ENCODE results near the gene ANO1. TPM values are rescaled to one million over a fixed set of nuclear protein-coding genes. Genes with fewer than 3 reads are reported as not detected.

ANO1 gene
- total RNA-seq, 3 donors from 2014 or later = 3.7 to 95.0 (median 53.7) TPM

DNA sequence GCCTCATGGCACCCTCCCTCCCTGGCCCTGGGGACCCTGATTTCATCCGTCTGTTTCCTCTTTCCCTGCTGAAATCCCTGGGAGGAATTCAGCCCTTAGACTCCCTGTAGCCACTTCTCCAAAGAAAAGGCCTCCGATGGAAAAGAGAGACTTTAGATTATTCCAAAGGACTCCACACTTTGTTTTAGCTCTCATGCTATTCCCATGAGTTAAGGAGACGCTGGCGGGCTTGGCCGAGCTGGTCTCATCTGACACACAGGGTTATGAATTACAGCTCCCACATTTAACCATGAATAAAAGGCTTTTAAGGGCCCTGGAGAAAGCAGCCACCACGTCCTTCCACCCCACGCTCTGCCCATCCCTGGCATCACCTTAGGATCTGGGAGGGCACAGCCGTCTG lies 57.0 kb downstream of the ANO1 start:
- Histone ChIP-seq H3K27me3 (no peaks in the 10 kb centered on the region), H3K36me3 (no peaks in the 10 kb centered on the region), H3K4me1 (no peaks in the 10 kb centered on the region), H3K9me3 (no peaks in the 10 kb centered on the region), H3K27ac (peak overlapping the region; percentile 46 to 52), H3K4me3 (no peak overlapping the region)
- TF ChIP-seq POLR2A (IDR thresholded peaks at IDR 0.05) (no peak), POLR2AphosphoS5 (IDR thresholded peaks at IDR 0.05) (no peak)
- TF ChIP-seq, protein P1, sequence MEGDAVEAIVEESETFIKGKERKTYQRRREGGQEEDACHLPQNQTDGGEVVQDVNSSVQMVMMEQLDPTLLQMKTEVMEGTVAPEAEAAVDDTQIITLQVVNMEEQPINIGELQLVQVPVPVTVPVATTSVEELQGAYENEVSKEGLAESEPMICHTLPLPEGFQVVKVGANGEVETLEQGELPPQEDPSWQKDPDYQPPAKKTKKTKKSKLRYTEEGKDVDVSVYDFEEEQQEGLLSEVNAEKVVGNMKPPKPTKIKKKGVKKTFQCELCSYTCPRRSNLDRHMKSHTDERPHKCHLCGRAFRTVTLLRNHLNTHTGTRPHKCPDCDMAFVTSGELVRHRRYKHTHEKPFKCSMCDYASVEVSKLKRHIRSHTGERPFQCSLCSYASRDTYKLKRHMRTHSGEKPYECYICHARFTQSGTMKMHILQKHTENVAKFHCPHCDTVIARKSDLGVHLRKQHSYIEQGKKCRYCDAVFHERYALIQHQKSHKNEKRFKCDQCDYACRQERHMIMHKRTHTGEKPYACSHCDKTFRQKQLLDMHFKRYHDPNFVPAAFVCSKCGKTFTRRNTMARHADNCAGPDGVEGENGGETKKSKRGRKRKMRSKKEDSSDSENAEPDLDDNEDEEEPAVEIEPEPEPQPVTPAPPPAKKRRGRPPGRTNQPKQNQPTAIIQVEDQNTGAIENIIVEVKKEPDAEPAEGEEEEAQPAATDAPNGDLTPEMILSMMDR (IDR thresholded peaks at IDR 0.05) = no peak
- intact Hi-C loops (cut with DNase I; ENCODE audit: low total_unique reads) = no loop called here
- no peak for DNase-seq (ENCODE audit: low spot score in 2 of 2)

DNA sequence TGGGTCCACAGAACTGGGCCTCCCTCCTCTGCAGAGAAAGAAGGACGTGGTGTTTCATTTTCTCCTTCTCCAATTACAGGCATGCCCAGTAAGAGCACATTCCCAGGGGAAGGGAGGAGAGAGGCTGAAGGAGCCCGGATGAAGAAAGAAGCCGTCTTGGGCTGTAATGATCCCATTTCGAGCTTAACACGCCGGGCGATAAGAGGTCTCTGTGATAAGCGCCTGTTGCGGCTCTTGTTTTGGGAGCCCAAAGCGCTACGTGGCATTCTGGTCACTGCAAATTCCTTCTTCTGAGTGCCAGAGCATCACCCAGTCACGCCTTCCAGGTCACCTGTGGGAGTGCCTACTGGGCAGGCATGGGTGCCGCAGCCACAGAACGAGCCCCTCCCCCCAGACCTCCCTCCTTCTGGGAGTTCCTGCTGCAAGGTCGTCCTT lies 57.5 kb downstream of the ANO1 start:
- TF ChIP-seq POLR2AphosphoS5 (IDR thresholded peaks at IDR 0.05) (no peak), POLR2A (IDR thresholded peaks at IDR 0.05) (no peak)
- TF ChIP-seq, protein P1 (IDR thresholded peaks at IDR 0.05) = no peak
- no peaks in the 10 kb centered on the region for H3K36me3 ChIP-seq
- DNase-seq (ENCODE audit: low spot score in 2 of 2) = no peak
- no peaks in the 10 kb centered on the region for H3K27me3 ChIP-seq
- no peak overlapping the region for H3K4me3 ChIP-seq
- no peaks in the 10 kb centered on the region for H3K9me3 ChIP-seq
- H3K4me1 ChIP-seq = no peaks in the 10 kb centered on the region
- intact Hi-C loops (cut with DNase I; ENCODE audit: low total_unique reads) = no loop called here
- peak overlapping the region; percentile 46 to 52 for H3K27ac ChIP-seq

DNA sequence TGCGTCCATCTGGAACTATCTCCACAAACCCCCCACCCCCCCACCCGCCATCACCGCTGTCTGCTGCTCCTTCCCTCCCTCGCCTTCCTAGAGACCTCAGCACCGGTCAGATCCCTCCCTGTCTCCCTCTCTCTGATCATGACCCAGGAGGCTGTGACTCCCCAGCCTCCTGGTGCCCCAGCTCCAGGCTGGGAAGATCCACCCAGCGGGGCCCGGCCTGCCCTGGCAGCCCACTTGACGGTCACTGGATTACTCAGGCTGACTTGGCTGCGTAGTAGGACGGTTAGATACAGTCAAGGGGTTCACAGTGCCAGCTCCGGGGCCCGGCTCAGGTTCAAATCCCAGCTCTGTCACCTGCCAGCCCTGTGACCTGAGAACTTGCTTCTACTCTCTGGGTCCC lies 59.3 kb downstream of the ANO1 start:
- H3K27ac ChIP-seq = peak overlapping the region; percentile 25 to 35
- TF ChIP-seq POLR2AphosphoS5 (IDR thresholded peaks at IDR 0.05) = no peak
- no peak for DNase-seq (ENCODE audit: low spot score in 2 of 2)
- H3K27me3 ChIP-seq = no peaks in the 10 kb centered on the region
- intact Hi-C loops (cut with DNase I; ENCODE audit: low total_unique reads) = no loop called here
- H3K4me3 ChIP-seq = no peak overlapping the region
- no peaks in the 10 kb centered on the region for H3K4me1 ChIP-seq
- no peaks in the 10 kb centered on the region for H3K9me3 ChIP-seq
- no peaks in the 10 kb centered on the region for H3K36me3 ChIP-seq

DNA sequence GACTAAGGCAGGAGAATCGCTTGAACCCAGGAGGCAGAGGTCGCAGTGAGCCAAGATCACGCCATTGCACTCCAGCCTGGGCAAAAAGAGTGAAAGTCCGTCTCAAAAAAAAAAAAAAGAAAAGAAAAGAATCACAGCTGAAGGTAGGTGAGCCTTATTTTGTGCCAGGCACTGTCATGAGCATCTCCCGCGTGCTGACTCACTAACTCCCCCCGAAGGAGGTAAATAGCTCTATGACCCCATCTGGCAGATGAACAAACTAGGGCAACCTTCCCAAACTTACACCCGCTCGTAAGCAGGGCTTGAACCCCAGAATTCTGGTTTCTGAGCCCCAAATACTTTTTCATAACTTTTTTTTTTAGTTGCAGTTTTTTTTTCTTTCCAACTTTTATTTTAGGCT lies 60.3 kb downstream of the ANO1 start:
- H3K27ac ChIP-seq = no peak overlapping the region
- intact Hi-C loops (cut with DNase I; ENCODE audit: low total_unique reads) = no loop called here
- H3K27me3 ChIP-seq = no peaks in the 10 kb centered on the region
- H3K4me3 ChIP-seq = no peak overlapping the region
- TF ChIP-seq, protein P1 (IDR thresholded peaks at IDR 0.05) = no peak
- no peak for TF ChIP-seq POLR2AphosphoS5 (IDR thresholded peaks at IDR 0.05)
- no peak for TF ChIP-seq POLR2A (IDR thresholded peaks at IDR 0.05)
- H3K36me3 ChIP-seq = no peaks in the 10 kb centered on the region
- DNase-seq (ENCODE audit: low spot score in 2 of 2) = no peak
- no peaks in the 10 kb centered on the region for H3K9me3 ChIP-seq
- H3K4me1 ChIP-seq = no peaks in the 10 kb centered on the region

DNA sequence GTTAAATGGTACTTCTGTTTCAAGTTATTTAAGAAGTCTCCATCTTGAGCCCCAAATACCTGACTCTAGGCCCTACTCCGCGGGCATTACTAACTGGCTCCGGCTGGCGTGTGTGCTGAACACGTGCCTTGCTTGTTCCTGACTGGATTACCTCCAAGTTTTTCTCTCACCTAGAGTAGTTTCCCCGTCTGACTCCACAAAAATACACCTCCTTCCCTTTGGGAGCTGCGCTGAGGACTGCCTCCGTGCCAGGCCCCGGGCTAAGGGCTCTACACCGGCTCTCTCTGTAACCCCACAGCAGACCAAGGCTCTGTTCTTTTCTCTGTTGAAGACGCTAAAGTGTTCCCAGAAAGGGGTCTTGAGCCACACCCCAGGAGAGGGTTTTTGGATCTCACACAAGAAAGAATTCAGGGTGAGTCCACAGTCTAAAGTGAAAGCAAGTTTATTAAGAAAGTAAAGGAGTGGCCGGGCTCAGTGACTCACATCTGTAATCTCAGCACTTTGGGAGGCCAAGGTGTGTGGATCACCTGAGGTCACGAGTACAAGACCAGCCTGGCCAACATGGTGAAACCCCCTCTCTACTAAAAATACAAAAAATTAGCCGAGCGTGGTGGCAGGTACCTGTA lies 61.8 kb downstream of the ANO1 start:
- Histone ChIP-seq H3K4me3 (no peak overlapping the region), H3K9me3 (no peaks in the 10 kb centered on the region), H3K36me3 (no peaks in the 10 kb centered on the region), H3K27me3 (no peaks in the 10 kb centered on the region), H3K4me1 (no peaks in the 10 kb centered on the region), H3K27ac (peak overlapping the region; percentile 72 to 84)
- intact Hi-C loops (cut with DNase I; ENCODE audit: low total_unique reads) = no loop called here
- TF ChIP-seq, protein P1 (IDR thresholded peaks at IDR 0.05) = no peak
- TF ChIP-seq POLR2AphosphoS5 (IDR thresholded peaks at IDR 0.05) = peak in 1 of 3 donors; percentile 22
- DNase-seq (ENCODE audit: low spot score in 2 of 2) = no peak

Data from breast epithelium (tissue), 4 donors.